Brain pericyte (primary cell): ENCODE data around the gene TIPIN.
"Not testable (repeated sequence)": the region's sequence is repeated elsewhere in the genome, so short reads cannot be mapped to it uniquely, and the experiment has no call there.

ENCODE experiments used
- DNase-seq: peaks from one replicate; pipeline ENCODE4 v3.0.0-alpha.2; 2012; ENCODE audit warnings: low read depth, low spot score

TIPIN gene, protein sequence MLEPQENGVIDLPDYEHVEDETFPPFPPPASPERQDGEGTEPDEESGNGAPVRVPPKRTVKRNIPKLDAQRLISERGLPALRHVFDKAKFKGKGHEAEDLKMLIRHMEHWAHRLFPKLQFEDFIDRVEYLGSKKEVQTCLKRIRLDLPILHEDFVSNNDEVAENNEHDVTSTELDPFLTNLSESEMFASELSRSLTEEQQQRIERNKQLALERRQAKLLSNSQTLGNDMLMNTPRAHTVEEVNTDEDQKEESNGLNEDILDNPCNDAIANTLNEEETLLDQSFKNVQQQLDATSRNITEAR

DNA sequence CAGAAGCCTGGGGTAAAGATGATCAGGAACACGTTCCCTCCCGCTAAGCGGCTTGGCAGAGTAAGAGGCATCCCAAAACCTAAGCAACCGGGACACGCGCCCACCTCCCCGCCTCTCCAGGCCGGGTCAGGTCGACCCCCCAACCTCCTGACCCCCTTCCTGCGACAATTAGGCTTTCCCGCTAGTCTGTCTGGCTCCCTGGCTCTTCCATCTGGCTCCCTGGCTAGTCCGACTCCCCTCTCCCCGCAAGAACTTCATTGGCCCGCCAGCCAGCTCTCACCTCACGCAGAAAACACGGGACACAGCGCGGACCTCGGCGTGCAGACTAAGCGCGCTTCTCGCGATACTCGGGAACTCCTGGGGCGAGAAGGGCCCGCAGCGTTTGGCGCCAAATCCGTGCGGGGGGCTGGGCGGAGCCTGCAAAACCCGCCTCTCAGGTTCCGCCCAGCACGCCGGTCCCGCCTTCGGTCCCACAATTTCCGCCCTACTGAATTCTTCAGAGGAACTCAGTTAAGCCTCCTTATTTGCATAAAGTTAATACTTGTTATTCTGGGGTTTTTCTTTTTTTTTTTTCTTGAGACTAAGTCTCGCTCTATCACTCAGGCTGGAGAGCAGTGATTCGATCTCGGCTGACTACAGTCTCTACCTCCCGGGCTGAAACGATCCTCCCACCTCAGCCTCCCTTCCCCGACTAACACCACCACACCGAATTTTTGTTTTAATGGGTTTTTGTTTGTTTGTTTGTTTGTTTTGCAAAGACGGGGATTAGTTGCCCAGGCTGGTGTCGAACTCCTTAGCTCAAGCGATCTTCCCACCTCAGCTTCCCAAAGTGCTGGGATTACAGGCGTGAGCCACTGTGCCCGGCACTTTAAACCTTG lies at the start of gene TIPIN:
Gene TIPIN (minus strand): TSS at position 327 of the 878 bp plus-strand sequence. CDS start 3,738 bp downstream, outside the sequence.
- DNase-seq = peak; percentile 87

DNA sequence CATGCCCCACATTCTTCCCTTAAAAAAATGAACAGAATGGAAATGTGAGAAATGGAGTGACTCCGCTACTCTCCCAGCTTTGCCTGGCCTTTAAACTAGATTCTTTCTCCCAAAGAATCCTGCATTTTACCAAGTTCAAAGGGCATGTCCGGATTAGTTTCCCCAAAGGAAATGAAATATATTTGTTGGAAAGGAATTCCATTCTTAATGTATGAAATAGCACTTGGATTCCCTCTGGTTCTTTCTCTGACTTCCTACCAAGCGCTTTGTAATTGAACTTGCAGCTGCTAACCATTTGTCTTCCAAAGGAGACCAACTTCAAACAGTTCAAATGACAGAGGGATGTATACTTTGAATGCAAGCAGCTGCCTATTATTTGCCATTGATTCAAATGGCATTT lies 49.1 kb upstream of the TIPIN start:
- DNase-seq = no peak

DNA sequence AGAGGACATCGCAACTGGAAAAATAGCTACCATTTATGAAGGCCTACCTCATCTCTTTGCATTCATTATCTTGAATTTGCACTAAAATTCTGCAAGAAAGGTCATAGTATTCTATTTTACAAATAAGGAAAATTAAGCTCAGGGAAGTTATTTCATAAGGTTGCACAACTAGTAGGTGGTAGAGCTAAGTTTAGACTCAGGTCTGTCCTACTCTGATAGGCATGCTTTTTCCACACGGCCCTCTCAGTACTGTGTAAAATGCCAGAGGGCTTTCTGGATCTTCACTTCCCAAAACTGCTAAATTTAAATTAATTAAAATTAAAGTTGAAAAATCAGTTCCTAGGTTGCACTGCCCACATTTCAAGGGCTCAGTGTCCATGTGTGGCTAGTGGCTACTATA lies 48.5 kb upstream of the TIPIN start:
- no peak for DNase-seq

GRCh38 chr15:66404532-66404931 lies 48.0 kb upstream of the TIPIN start:
- DNase-seq = no peak

GRCh38 chr15:66404122-66404521 lies 47.6 kb upstream of the TIPIN start:
- no peak for DNase-seq

DNA sequence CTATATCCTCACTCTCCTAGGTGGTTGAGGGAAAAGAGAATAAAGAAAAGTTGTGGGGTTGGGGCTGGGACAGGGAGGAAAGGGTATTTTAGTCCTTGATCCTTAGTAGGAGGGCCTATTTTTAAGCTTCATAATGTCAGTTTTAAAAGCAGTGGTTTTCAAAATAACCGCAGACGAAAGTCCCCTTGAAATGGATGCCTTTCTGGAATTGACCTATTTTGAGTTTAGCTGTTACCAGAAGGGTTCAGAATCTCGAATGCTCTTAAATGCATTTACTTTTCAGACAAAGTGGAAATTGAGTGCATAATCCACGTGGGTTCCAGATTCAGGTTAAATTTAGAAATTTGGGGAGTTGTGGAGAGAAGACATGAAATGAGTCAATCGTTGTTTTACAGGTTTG lies 46.8 kb upstream of the TIPIN start:
- no peak for DNase-seq

DNA sequence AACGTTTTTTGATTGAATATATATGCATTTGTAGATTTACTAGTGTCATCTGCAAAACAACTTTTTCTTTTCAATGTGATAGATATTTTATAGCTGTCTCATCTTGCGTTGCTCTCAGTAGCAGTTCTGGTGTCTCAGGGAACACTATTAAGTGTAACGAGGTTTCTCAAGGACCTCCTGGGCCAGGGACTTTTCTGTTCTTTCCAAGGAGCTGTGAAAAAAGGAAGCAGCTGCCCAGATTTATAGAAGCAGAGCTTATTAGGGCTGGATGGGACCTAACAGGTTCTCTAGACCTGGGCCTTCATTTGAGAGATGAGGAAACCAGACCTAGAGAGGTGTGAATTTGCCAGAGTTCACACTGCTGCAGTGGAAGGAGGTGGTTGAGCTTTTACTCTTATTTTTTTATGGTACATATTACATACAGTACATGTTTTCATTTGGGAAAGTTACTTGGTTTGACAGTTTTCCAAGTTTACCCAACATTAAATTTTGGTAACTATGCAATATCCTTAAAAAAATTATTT lies 46.3 kb upstream of the TIPIN start:
- no peak for DNase-seq

DNA sequence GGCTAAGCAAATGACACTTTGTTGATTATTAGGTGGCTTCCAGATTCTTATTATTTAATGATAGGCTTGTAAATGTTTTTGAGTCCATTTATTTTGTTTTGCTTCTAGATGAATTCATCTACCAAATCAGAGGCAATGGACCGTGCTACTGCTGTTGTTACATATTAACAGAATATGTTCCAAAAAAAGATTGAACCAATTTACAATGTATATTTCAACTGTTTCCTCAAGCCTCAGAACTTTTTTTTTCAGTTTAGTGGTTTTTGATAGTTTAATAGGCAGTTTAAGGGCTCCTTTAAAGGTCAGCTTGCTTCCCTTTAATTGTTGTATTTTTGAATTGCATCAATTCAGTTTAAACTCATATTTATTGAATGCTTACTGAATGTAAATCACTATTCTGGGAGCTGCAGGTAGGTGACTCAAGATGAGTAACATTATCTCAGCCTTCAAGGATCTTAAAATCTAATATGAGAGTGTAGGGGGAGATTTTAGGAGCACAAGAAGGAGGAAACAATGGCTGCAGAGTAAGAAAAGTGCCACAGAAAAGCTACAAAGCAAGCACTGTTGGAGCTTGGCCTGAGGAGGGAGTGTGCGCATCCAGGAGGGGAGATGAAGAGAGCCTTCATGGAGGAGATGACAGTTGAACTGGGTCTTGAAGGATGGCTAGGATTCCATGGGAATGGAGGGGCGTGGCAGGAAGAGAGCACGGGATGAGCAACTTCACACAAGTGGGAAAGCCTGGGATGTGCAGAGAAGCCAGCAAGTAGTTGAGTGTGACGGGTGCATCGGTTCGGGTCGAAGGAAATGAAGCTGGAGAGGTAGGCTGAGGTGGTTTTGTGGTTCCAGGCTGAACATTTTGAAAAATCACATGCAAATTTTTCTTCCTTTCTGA lies 44.9 kb upstream of the TIPIN start:
- no peak for DNase-seq

GRCh38 chr15:66400351-66400774 lies 43.9 kb upstream of the TIPIN start:
- no peak for DNase-seq

- DNase-seq = no peak
These were observed 42.8 kb upstream of the TIPIN start for GRCh38 chr15:66399276-66399675.

DNA sequence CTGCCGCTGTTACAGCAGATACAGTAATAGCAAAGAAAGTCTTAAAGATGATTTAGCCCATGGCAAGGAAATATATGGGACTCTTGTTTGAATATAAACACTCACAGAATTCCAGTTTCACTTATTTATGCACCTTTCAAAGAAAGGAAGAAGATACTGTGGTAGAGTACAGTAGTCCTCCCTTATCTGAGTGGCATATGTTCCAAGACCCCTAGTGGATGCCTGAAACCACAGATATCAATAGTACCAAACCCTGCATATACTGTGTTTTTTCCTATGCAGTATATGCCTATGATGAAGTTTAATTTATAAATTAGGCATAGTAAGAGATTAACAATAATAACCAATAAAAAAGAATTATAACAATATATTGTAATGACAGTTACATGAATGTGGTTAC lies 38.4 kb upstream of the TIPIN start:
- DNase-seq = no peak

- DNase-seq = no peak
These were observed 38.0 kb upstream of the TIPIN start for GRCh38 chr15:66394472-66394871.

GRCh38 chr15:66393037-66393436 lies 36.6 kb upstream of the TIPIN start:
- not testable (repeated sequence) for DNase-seq

- no peak for DNase-seq
These were observed 34.2 kb upstream of the TIPIN start for GRCh38 chr15:66390678-66391077.

GRCh38 chr15:66389859-66390381 lies 33.4 kb upstream of the TIPIN start:
- DNase-seq = no peak

- DNase-seq = no peak
These were observed 32.8 kb upstream of the TIPIN start for GRCh38 chr15:66389098-66389858.

- DNase-seq = no peak
These were observed 32.1 kb upstream of the TIPIN start for GRCh38 chr15:66388576-66388975.

DNA sequence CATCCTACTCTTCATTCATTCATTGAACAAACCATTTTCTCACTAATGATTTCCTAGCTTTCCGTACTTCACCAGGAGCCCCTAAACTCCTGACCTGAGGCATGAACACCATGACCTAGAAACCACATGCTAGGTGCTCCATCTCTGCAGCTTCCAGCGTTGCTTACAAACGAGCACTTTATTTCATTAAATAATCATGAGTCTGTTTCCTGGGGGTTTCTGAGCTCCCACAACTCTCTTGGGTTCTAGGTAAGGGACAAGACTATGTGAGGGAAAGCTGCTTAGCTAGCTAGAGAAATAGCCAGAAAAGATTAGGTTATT lies 31.5 kb upstream of the TIPIN start:
- DNase-seq = no peak

- no peak for DNase-seq
These were observed 30.9 kb upstream of the TIPIN start for GRCh38 chr15:66387163-66388042.
